H9 (cell line): Measurements from ENCODE around the gene MAPKAP1. TPM values are rescaled to one million over a fixed set of nuclear protein-coding genes. Genes with fewer than 3 reads are reported as not detected.

Source experiments
- DNase-seq: peaks from one replicate; pipeline ENCODE4 v3.0.0-alpha.2; 2017
- H2AFZ ChIP-seq: one replicate; pipeline ENCODE4 v1.6.1; 2013; ENCODE audit warnings: mild to moderate bottlenecking, low read length, control low read depth, moderate library complexity
- H2AK5ac ChIP-seq: 2 replicates; pipeline ENCODE4 v1.6.1; 2013; ENCODE audit warnings: low read length, control low read depth, mixed read lengths; ENCODE audit not compliant: insufficient read length
- H2BK120ac ChIP-seq: one replicate; pipeline ENCODE4 v1.6.1; 2013; ENCODE audit warnings: low read depth, mild to moderate bottlenecking, low read length, control low read depth, inconsistent platforms; ENCODE audit not compliant: poor library complexity, severe bottlenecking
- H2BK12ac ChIP-seq: 2 replicates; pipeline ENCODE4 v1.6.1; 2013; ENCODE audit warnings: low read length, control low read depth, mixed read lengths, low read depth; ENCODE audit not compliant: insufficient read length
- H2BK15ac ChIP-seq: 2 replicates; pipeline ENCODE4 v1.6.1; 2013; ENCODE audit warnings: low read depth, low read length, control low read depth
- H2BK20ac ChIP-seq: one replicate; pipeline ENCODE4 v1.6.1; 2013; ENCODE audit warnings: low read depth, mild to moderate bottlenecking, low read length, control low read depth, inconsistent platforms; ENCODE audit not compliant: poor library complexity, severe bottlenecking
- H2BK5ac ChIP-seq: 2 replicates; pipeline ENCODE4 v1.6.1; 2013; ENCODE audit warnings: low read length, control low read depth, mixed read lengths; ENCODE audit not compliant: insufficient read length
- H3K14ac ChIP-seq: 2 replicates; pipeline ENCODE4 v1.6.1; 2013; ENCODE audit warnings: low read length, control low read depth; ENCODE audit not compliant: insufficient read depth
- H3K18ac ChIP-seq: 2 replicates; pipeline ENCODE4 v1.6.1; 2013; ENCODE audit warnings: low read depth, mild to moderate bottlenecking, mixed read lengths, low read length, control low read depth; ENCODE audit not compliant: insufficient read length
- H3K23ac ChIP-seq: 2 replicates; pipeline ENCODE4 v1.6.1; 2013; ENCODE audit warnings: low read length, control low read depth, mixed read lengths, low read depth; ENCODE audit not compliant: insufficient read length
- H3K23me2 ChIP-seq: 2 replicates; pipeline ENCODE4 v1.6.1; 2013; ENCODE audit warnings: low read depth, mild to moderate bottlenecking, mixed read lengths, low read length, control low read depth; ENCODE audit not compliant: insufficient read length, poor library complexity, severe bottlenecking
- H3K27ac ChIP-seq: 2 replicates; pipeline ENCODE4 v1.5.1; 2013; ENCODE audit warnings: low read length, control low read depth, mixed read lengths, low read depth; ENCODE audit not compliant: insufficient read length
- H3K27me3 ChIP-seq: 2 replicates; pipeline ENCODE4 v1.6.1; 2013; ENCODE audit warnings: low read length, control low read depth, inconsistent platforms; ENCODE audit not compliant: insufficient read depth
- H3K4ac ChIP-seq: 2 replicates; pipeline ENCODE4 v1.6.1; 2013; ENCODE audit warnings: low read depth, mild to moderate bottlenecking, control low read depth, inconsistent platforms, low read length, moderate library complexity
- H3K4me1 ChIP-seq: 2 replicates; pipeline ENCODE4 v1.6.1; 2013; ENCODE audit warnings: low read length, control low read depth, inconsistent platforms; ENCODE audit not compliant: insufficient read depth
- H3K4me2 ChIP-seq: 2 replicates; pipeline ENCODE4 v1.6.1; 2013; ENCODE audit warnings: low read length, control low read depth, mixed read lengths; ENCODE audit not compliant: insufficient read length, insufficient read depth
- H3K56ac ChIP-seq: 2 replicates; pipeline ENCODE4 v1.6.1; 2013; ENCODE audit warnings: low read depth, mild to moderate bottlenecking, mixed read lengths, low read length, control low read depth; ENCODE audit not compliant: insufficient read length
- H3K79me1 ChIP-seq: 2 replicates; pipeline ENCODE4 v1.6.1; 2013; ENCODE audit warnings: low read depth, mild to moderate bottlenecking, moderate library complexity, low read length, control low read depth, inconsistent platforms; ENCODE audit not compliant: insufficient read depth, poor library complexity, severe bottlenecking
- H3K79me2 ChIP-seq: 2 replicates; pipeline ENCODE4 v1.6.1; 2013; ENCODE audit warnings: low read length, control low read depth, inconsistent platforms; ENCODE audit not compliant: insufficient read depth
- H3K9ac ChIP-seq: 2 replicates; pipeline ENCODE4 v1.6.1; 2013; ENCODE audit warnings: low read length, control low read depth, mixed read lengths; ENCODE audit not compliant: insufficient read length; ENCODE audit errors: extremely low read depth
- H3K9me3 ChIP-seq: one replicate; pipeline ENCODE4 v1.6.1; 2013; ENCODE audit warnings: low read depth, low read length, inconsistent platforms; ENCODE audit not compliant: control insufficient read depth
- H3T11ph ChIP-seq: one replicate; pipeline ENCODE4 v1.6.1; 2013; ENCODE audit warnings: mild to moderate bottlenecking, low read length, control low read depth, inconsistent platforms
- H4K20me1 ChIP-seq: one replicate; pipeline ENCODE4 v1.6.1; 2013; ENCODE audit not compliant: control insufficient read depth, insufficient read length, insufficient read depth
- H4K5ac ChIP-seq: 2 replicates; pipeline ENCODE4 v1.6.1; 2013; ENCODE audit warnings: low read depth, mild to moderate bottlenecking, mixed read lengths, low read length, control low read depth; ENCODE audit not compliant: insufficient read length
- H4K8ac ChIP-seq: replicated peaks from 2 replicates; pipeline ENCODE4 v1.6.1; 2013; ENCODE audit warnings: low read length, control low read depth, mixed read lengths, low read depth; ENCODE audit not compliant: insufficient read length
- H4K91ac ChIP-seq: 2 replicates; pipeline ENCODE4 v1.6.1; 2013; ENCODE audit warnings: low read depth, mild to moderate bottlenecking, moderate library complexity, mixed read lengths, low read length, control low read depth; ENCODE audit not compliant: insufficient read length
- H3K27ac Mint-ChIP-seq, 3 experiments: 2 replicates in 2 of 3; 3 replicates in 1 of 3; pipeline ENCODE4 v1.8.0; 2020 to 2021; ENCODE audit warnings: mixed read lengths in 3 of 3, mild to moderate bottlenecking in 1 of 3, moderate library complexity in 1 of 3
- H3K27me3 Mint-ChIP-seq: 2 replicates; pipeline ENCODE4 v1.8.0; 2021; ENCODE audit warnings: low read depth, mild to moderate bottlenecking, moderate library complexity, mixed read lengths
- H3K36me3 Mint-ChIP-seq, 3 experiments: 2 replicates in 2 of 3; 3 replicates in 1 of 3; pipeline ENCODE4 v1.8.0; 2020 to 2021; ENCODE audit warnings: low read depth in 3 of 3, mixed read lengths in 3 of 3; ENCODE audit not compliant: insufficient read depth in 1 of 3
- H3K4me1 Mint-ChIP-seq, 2 experiments: 2 replicates each; pipeline ENCODE4 v1.8.0; 2020; ENCODE audit warnings: mixed read lengths in 2 of 2
- H3K4me3 Mint-ChIP-seq, 2 experiments: 2 replicates in 1 of 2; 3 replicates in 1 of 2; pipeline ENCODE4 v1.8.0; 2020 to 2021; ENCODE audit warnings: mild to moderate bottlenecking in 2 of 2, mixed read lengths in 2 of 2, moderate library complexity in 1 of 2
- H3K9me3 Mint-ChIP-seq, 2 experiments: 2 replicates in 1 of 2; 3 replicates in 1 of 2; pipeline ENCODE4 v1.8.0; 2020; ENCODE audit warnings: mild to moderate bottlenecking in 2 of 2, mixed read lengths in 2 of 2, moderate library complexity in 1 of 2
- WGBS: extraction: QIAGEN DNeasy Blood & Tissue Kit; methylation state at CpG from one replicate; pipeline ENCODE4 v1.1.7; 2013; ENCODE audit warnings: missing lambda C conversion rate, low lambda C conversion rate, mixed read lengths; ENCODE audit not compliant: insufficient read length; ENCODE audit errors: extremely low coverage; 5-methylcytosine and 5-hydroxymethylcytosine counted together
- total RNA-seq: library from RNA; stranded (reverse); gene quantifications from 2 replicates; pipeline ENCODE4 v1.2.1, GENCODE V29; 2021
- TF ChIP-seq, protein P1 (sequence below): fragments of 200-600 bp; sonication (generic); conservative IDR thresholded peaks from 3 replicates; pipeline ENCODE4 v1.8.0; 2021; ENCODE audit warnings: antibody characterized with exemption, mild to moderate bottlenecking

The MAPKAP1 gene
- total RNA-seq, 1 experiment from 2014 or later = 97.0 TPM

- no peak overlapping the region for H3K18ac ChIP-seq
- no peaks in the 10 kb centered on the region; the same call in 1 of the 2 replicates for H3K27me3 Mint-ChIP-seq
- DNase-seq = no peak
Measured at GRCh38 chr9:125429476-125430160, 277.4 kb downstream of the MAPKAP1 start.

More at GRCh38 chr9:125429476-125430160, 277.4 kb downstream of the MAPKAP1 start:
- no peaks in the 10 kb centered on the region for H3K9me3 Mint-ChIP-seq
- no peak overlapping the region for H3K9ac ChIP-seq
- peaks cover 2% of the 10 kb centered on the region for H3K23me2 ChIP-seq
- no peaks in the 10 kb centered on the region for H3K36me3 Mint-ChIP-seq
- no peaks in the 10 kb centered on the region for H3K9me3 ChIP-seq
- H2BK12ac ChIP-seq = no peak overlapping the region
- H3K4me1 Mint-ChIP-seq = peaks cover 6 to 12% of the 10 kb centered on the region in 2 experiments
- H3K56ac ChIP-seq = no peak overlapping the region
- H4K5ac ChIP-seq = no peak overlapping the region
- no peak overlapping the region for H2BK20ac ChIP-seq
- H3K27ac ChIP-seq = no peak overlapping the region
- no peaks in the 10 kb centered on the region for H4K20me1 ChIP-seq
- H3T11ph ChIP-seq = no peak overlapping the region
- no peak overlapping the region for H2BK15ac ChIP-seq
- no peaks in the 10 kb centered on the region for H3K79me2 ChIP-seq
- no peak overlapping the region for H2BK120ac ChIP-seq
- no peak overlapping the region for H3K23ac ChIP-seq
- no peaks in the 10 kb centered on the region for H3K79me1 ChIP-seq
- H4K8ac ChIP-seq = no peak overlapping the region
- H3K4ac ChIP-seq = no peak overlapping the region
- H4K91ac ChIP-seq = no peak overlapping the region
- H3K4me2 ChIP-seq = no peak overlapping the region
- H3K14ac ChIP-seq = no peak overlapping the region
- TF ChIP-seq, protein P1, sequence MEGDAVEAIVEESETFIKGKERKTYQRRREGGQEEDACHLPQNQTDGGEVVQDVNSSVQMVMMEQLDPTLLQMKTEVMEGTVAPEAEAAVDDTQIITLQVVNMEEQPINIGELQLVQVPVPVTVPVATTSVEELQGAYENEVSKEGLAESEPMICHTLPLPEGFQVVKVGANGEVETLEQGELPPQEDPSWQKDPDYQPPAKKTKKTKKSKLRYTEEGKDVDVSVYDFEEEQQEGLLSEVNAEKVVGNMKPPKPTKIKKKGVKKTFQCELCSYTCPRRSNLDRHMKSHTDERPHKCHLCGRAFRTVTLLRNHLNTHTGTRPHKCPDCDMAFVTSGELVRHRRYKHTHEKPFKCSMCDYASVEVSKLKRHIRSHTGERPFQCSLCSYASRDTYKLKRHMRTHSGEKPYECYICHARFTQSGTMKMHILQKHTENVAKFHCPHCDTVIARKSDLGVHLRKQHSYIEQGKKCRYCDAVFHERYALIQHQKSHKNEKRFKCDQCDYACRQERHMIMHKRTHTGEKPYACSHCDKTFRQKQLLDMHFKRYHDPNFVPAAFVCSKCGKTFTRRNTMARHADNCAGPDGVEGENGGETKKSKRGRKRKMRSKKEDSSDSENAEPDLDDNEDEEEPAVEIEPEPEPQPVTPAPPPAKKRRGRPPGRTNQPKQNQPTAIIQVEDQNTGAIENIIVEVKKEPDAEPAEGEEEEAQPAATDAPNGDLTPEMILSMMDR = no peak
- no peak overlapping the region for H3K4me3 Mint-ChIP-seq
- no peak overlapping the region for H3K27ac Mint-ChIP-seq
- no peak overlapping the region for H2AK5ac ChIP-seq
- no peaks in the 10 kb centered on the region for H3K27me3 ChIP-seq
- H2AFZ ChIP-seq = no peak overlapping the region
- no peaks in the 10 kb centered on the region; the same call in 1 of the 2 replicates for H3K4me1 ChIP-seq
- no peak overlapping the region for H2BK5ac ChIP-seq
- no CpG with 5 or more reads among the region's 20 CpGs for WGBS
